Tibial artery (tissue), 4 donors: ENCODE results near the gene COP1.

ENCODE experiments used
- DNase-seq, 2 donors: peaks; one replicate each; pipeline ENCODE4 v3.0.0-alpha.2; 2019
- H3K27ac ChIP-seq, 2 donors: fragments of 200-600 bp; sonication (generic) in 1 of 2; 1 replicate in 1 of 2; 2 replicates in 1 of 2; pipeline ENCODE4 v1.5.1; 2018 to 2019; ENCODE audit warnings: mild to moderate bottlenecking in 1 of 2
- H3K27me3 ChIP-seq, 2 donors: fragments of 200-600 bp; sonication (generic) in 1 of 2; one replicate each; pipeline versions ENCODE4 v1.5.1 to v1.6.0; 2016 to 2019
- H3K36me3 ChIP-seq, 3 donors: fragments of 200-600 bp; sonication (generic) in 2 of 3; one replicate each; pipeline ENCODE4 v1.5.1; 2016 to 2019; ENCODE audit warnings: mild to moderate bottlenecking in 2 of 3
- H3K4me1 ChIP-seq, 4 donors: fragments of 200-600 bp; sonication (generic) in 2 of 4; 1 replicate in 3 of 4; 2 replicates in 1 of 4; pipeline ENCODE4 v1.5.1; 2016 to 2019
- H3K4me3 ChIP-seq, 2 donors: fragments of 200-600 bp; sonication (generic) in 1 of 2; 1 replicate in 1 of 2; 2 replicates in 1 of 2; pipeline ENCODE4 v1.5.1; 2018 to 2019; ENCODE audit warnings: mild to moderate bottlenecking in 2 of 2
- H3K9me3 ChIP-seq, 3 donors: fragments of 200-600 bp; sonication (generic) in 1 of 3; one replicate each; pipeline ENCODE4 v1.5.1; 2016 to 2019
- intact Hi-C: fragments of 100-400 bp; cut with DNase I; formaldehyde crosslinking; loops from one replicate; pipeline ENCODE4 v1.15.0; 2023; ENCODE audit warnings: low total_unique reads
- TF ChIP-seq, protein P1 (sequence below), 2 experiments: fragments of 200-600 bp in 1 of 2; fragments of 450-650 bp in 1 of 2; IDR thresholded peaks; one replicate each; pipeline ENCODE4 v1.5.1; 2017 to 2019; ENCODE audit warnings: antibody characterized with exemption in 2 of 2, mild to moderate bottlenecking in 1 of 2, moderate library complexity in 1 of 2

The COP1 gene

GRCh38 chr1:175951627-175952026 lies 255.5 kb downstream of the COP1 start:
- H3K27me3 ChIP-seq: no peaks in the 10 kb centered on the region
- peaks cover 5 to 12% (median 12%) of the 10 kb centered on the region in 3 donors for H3K36me3 ChIP-seq
- intact Hi-C loops: no loop called here

DNA sequence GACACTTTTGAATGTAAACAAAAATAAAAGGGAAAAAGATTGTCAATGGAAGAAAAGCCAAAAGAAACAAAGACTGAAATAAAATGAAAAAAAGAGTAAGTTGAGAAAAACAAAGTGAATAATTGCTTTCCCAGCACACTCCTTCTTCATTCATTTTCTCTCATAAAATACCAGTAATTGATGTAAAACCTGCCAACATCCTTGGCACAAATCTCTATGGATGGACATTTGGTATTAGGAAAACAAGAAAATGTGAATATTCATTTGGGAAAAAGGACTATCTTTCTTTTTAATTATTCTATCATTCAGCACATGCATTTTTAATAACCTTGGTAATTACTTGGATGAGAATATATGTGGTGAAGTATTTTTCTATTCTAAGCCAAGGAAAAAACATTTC lies 259.3 kb downstream of the COP1 start:
- Histone ChIP-seq H3K27ac (no peak overlapping the region), H3K9me3 (peaks cover 0 to 3% (median 0%) of the 10 kb centered on the region in 3 donors), H3K27me3 (no peaks in the 10 kb centered on the region), H3K36me3 (peaks cover 4 to 16% (median 5%) of the 10 kb centered on the region in 3 donors), H3K4me3 (no peak overlapping the region), H3K4me1 (peaks cover 0 to 28% (median 0%) of the 10 kb centered on the region in 4 donors)
- intact Hi-C loops: no loop called here
- TF ChIP-seq, protein P1, sequence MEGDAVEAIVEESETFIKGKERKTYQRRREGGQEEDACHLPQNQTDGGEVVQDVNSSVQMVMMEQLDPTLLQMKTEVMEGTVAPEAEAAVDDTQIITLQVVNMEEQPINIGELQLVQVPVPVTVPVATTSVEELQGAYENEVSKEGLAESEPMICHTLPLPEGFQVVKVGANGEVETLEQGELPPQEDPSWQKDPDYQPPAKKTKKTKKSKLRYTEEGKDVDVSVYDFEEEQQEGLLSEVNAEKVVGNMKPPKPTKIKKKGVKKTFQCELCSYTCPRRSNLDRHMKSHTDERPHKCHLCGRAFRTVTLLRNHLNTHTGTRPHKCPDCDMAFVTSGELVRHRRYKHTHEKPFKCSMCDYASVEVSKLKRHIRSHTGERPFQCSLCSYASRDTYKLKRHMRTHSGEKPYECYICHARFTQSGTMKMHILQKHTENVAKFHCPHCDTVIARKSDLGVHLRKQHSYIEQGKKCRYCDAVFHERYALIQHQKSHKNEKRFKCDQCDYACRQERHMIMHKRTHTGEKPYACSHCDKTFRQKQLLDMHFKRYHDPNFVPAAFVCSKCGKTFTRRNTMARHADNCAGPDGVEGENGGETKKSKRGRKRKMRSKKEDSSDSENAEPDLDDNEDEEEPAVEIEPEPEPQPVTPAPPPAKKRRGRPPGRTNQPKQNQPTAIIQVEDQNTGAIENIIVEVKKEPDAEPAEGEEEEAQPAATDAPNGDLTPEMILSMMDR (IDR thresholded peaks at IDR 0.05): no peak
- no peak for DNase-seq

More at GRCh38 chr1:175951627-175952026, 255.5 kb downstream of the COP1 start:
- H3K27ac ChIP-seq: no peak overlapping the region
- no peak for DNase-seq
- peaks cover 0 to 28% (median 0%) of the 10 kb centered on the region in 4 donors for H3K4me1 ChIP-seq
- peaks cover 0 to 3% (median 0%) of the 10 kb centered on the region in 3 donors for H3K9me3 ChIP-seq
- no peak overlapping the region for H3K4me3 ChIP-seq
- TF ChIP-seq, protein P1 (IDR thresholded peaks at IDR 0.05): no peak

- Histone ChIP-seq H3K27me3 (no peaks in the 10 kb centered on the region), H3K27ac (no peak overlapping the region), H3K4me3 (no peak overlapping the region), H3K36me3 (peaks cover 7 to 30% (median 13%) of the 10 kb centered on the region in 3 donors), H3K9me3 (no peaks in the 10 kb centered on the region), H3K4me1 (peaks cover 0 to 15% (median 0%) of the 10 kb centered on the region in 4 donors)
- intact Hi-C loops: no loop called here
- TF ChIP-seq, protein P1 (IDR thresholded peaks at IDR 0.05): no peak
- DNase-seq: no peak
Measured at GRCh38 chr1:175944591-175944990, 262.5 kb downstream of the COP1 start.

DNA sequence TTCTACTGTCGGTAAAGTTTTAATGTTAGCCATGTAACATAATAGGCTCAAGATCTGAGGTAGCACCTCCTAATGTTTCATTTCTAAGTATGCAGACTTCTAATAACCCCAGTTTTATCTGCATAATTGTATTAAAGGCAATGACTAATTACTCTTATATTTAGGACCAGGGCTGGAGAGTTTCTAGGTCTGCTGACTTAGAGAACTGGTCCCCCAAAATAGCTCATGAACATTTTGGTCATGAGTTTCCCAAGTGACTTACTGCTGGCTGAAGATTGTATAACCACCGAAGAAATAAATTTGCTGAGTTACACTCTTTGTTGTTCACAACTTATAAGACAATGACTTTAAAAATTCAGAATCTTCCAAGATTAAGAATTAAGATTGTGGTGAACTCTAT lies 265.9 kb downstream of the COP1 start:
- DNase-seq: no peak
- intact Hi-C loops: no loop called here
- TF ChIP-seq, protein P1 (IDR thresholded peaks at IDR 0.05): no peak
- H3K9me3 ChIP-seq: no peaks in the 10 kb centered on the region
- H3K27me3 ChIP-seq: no peaks in the 10 kb centered on the region
- peaks cover 0 to 8% (median 1%) of the 10 kb centered on the region in 4 donors for H3K4me1 ChIP-seq
- H3K36me3 ChIP-seq: peaks cover 12 to 23% (median 13%) of the 10 kb centered on the region in 3 donors
- no peak overlapping the region for H3K4me3 ChIP-seq
- H3K27ac ChIP-seq: no peak overlapping the region

GRCh38 chr1:175936736-175937135 lies 270.4 kb downstream of the COP1 start:
- intact Hi-C loops: no loop called here
- no peak for DNase-seq
- TF ChIP-seq, protein P1 (IDR thresholded peaks at IDR 0.05): no peak
- Histone ChIP-seq H3K36me3 (peaks cover 9 to 16% (median 12%) of the 10 kb centered on the region in 3 donors), H3K4me1 (peaks cover 0 to 44% (median 10%) of the 10 kb centered on the region in 4 donors), H3K27me3 (no peaks in the 10 kb centered on the region), H3K4me3 (no peak overlapping the region), H3K27ac (no peak overlapping the region), H3K9me3 (no peaks in the 10 kb centered on the region)
